SU-DHL-6 (cell line): ENCODE results near the gene RBM20.

Experiments used
- H2AFZ ChIP-seq: fragments of 200-600 bp; sonication (generic); 2 replicates; pipeline ENCODE4 v1.6.1; 2014; ENCODE audit warnings: low read depth, mild to moderate bottlenecking, moderate library complexity, mixed read lengths, antibody characterized with exemption, low read length; ENCODE audit not compliant: severe bottlenecking
- H3F3A ChIP-seq: fragments of 200-600 bp; shearing (Covaris generic); 2 replicates; pipeline ENCODE4 v1.6.0; 2016; ENCODE audit warnings: antibody characterized with exemption, mild to moderate bottlenecking; ENCODE audit not compliant: insufficient read depth
- H3K27ac ChIP-seq: fragments of 200-600 bp; sonication (generic); 2 replicates; pipeline ENCODE4 v1.5.1; 2016; ENCODE audit warnings: low read depth, mild to moderate bottlenecking, low read length, moderate library complexity, mixed read lengths
- H3K27me3 ChIP-seq: fragments of 200-600 bp; sonication (generic), shearing (Covaris generic); 2 replicates; pipeline ENCODE4 v1.6.0; 2014; ENCODE audit warnings: mild to moderate bottlenecking, low read length
- H3K36me3 ChIP-seq: fragments of 200-600 bp; sonication (generic); 2 replicates; pipeline ENCODE4 v1.6.1; 2014; ENCODE audit warnings: mild to moderate bottlenecking, low read length, mixed read lengths
- H3K4me2 ChIP-seq: fragments of 300-600, 200-600 bp; shearing (Covaris generic), sonication (generic); 2 replicates; pipeline ENCODE4 v1.6.0; 2014; ENCODE audit warnings: low read length, low read depth, mild to moderate bottlenecking; ENCODE audit not compliant: poor library complexity, severe bottlenecking
- H3K4me3 ChIP-seq: fragments of 200-600 bp; sonication (generic); 2 replicates; pipeline ENCODE4 v1.5.1; 2014; ENCODE audit warnings: antibody characterized with exemption, low read length, mild to moderate bottlenecking, mixed read lengths; ENCODE audit not compliant: insufficient read depth, poor library complexity, severe bottlenecking
- H3K79me2 ChIP-seq: fragments of 200-600 bp; sonication (generic); 2 replicates; pipeline ENCODE4 v1.6.1; 2014; ENCODE audit warnings: mild to moderate bottlenecking, low read length, moderate library complexity; ENCODE audit not compliant: insufficient read depth
- H3K9ac ChIP-seq: fragments of 200-600 bp; sonication (generic); 2 replicates; pipeline ENCODE4 v1.7.0; 2014; ENCODE audit warnings: mild to moderate bottlenecking, low read length
- H3K9me2 ChIP-seq: fragments of 200-600 bp; sonication (generic); replicated peaks from 2 replicates; pipeline ENCODE4 v1.6.1; 2014; ENCODE audit warnings: low read length; ENCODE audit not compliant: insufficient read depth
- H3K9me3 ChIP-seq: fragments of 200-600 bp; sonication (generic); 2 replicates; pipeline ENCODE4 v1.6.1; 2014; ENCODE audit warnings: low read length, mixed read lengths; ENCODE audit not compliant: insufficient read depth
- H4K20me1 ChIP-seq: fragments of 200-600 bp; sonication (generic); 2 replicates; pipeline ENCODE4 v1.6.1; 2014; ENCODE audit warnings: low read depth, mild to moderate bottlenecking, antibody characterized with exemption, low read length, moderate library complexity, mixed read lengths
- EZH2phosphoT487 ChIP-seq: fragments of 200-600 bp; sonication (generic), shearing (Covaris generic); conservative IDR thresholded peaks from 2 replicates; pipeline ENCODE4 v1.6.1; 2018; ENCODE audit warnings: mild to moderate bottlenecking, antibody characterized with exemption, low read length, moderate library complexity, mixed read lengths
- TF ChIP-seq, protein P1 (sequence below): fragments of 200-600 bp; sonication (generic); IDR thresholded peaks from one replicate; pipeline ENCODE4 v1.5.1; 2017; ENCODE audit warnings: antibody characterized with exemption, mild to moderate bottlenecking, low read length, moderate library complexity; ENCODE audit not compliant: insufficient read depth, poor library complexity, severe bottlenecking

Gene RBM20

DNA sequence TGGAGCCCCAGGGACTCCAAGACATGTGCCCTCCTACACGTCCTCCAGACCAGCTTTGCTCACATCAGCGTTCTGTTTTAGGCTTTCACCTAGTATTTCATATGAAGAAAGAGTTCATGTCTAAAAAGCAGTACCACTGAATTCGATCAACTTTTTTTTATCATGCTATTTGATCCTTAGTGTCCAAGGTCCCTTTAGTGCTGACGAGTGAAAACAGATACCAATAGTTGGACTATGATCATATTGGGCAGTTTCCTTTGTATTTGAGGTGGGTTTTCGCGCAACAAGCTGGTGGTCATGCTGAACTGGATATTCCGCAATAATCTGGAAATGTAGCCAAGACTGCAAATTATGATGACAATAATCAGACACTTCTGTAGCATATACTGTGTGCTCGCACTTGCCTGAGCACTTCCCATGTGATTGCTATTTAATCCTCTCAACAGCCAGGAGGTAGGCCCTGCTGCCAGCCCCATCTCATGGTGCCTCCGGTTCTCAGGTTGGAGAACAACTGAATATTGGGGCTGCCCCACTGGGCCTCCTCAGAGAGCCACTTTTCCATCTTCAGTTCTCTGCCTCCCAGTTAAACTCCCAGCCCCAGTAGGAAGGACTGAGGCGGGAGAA lies 65.9 kb downstream of the RBM20 start:
- Histone ChIP-seq H3K4me3 (no peak overlapping the region), H3K27ac (no peak overlapping the region), H3K4me2 (no peak overlapping the region), H2AFZ (no peak overlapping the region), H3F3A (no peaks in the 10 kb centered on the region), H4K20me1 (no peaks in the 10 kb centered on the region), H3K9ac (no peak overlapping the region), H3K79me2 (no peaks in the 10 kb centered on the region), H3K9me3 (no peaks in the 10 kb centered on the region), H3K27me3 (0 out of 2 replicates have a peak, but pooled peaks cover 2% of the 10 kb centered on the region), H3K9me2 (no peaks in the 10 kb centered on the region), H3K36me3 (no peaks in the 10 kb centered on the region)
- no peak for TF ChIP-seq EZH2phosphoT487
- TF ChIP-seq, protein P1, sequence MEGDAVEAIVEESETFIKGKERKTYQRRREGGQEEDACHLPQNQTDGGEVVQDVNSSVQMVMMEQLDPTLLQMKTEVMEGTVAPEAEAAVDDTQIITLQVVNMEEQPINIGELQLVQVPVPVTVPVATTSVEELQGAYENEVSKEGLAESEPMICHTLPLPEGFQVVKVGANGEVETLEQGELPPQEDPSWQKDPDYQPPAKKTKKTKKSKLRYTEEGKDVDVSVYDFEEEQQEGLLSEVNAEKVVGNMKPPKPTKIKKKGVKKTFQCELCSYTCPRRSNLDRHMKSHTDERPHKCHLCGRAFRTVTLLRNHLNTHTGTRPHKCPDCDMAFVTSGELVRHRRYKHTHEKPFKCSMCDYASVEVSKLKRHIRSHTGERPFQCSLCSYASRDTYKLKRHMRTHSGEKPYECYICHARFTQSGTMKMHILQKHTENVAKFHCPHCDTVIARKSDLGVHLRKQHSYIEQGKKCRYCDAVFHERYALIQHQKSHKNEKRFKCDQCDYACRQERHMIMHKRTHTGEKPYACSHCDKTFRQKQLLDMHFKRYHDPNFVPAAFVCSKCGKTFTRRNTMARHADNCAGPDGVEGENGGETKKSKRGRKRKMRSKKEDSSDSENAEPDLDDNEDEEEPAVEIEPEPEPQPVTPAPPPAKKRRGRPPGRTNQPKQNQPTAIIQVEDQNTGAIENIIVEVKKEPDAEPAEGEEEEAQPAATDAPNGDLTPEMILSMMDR, result no peak

DNA sequence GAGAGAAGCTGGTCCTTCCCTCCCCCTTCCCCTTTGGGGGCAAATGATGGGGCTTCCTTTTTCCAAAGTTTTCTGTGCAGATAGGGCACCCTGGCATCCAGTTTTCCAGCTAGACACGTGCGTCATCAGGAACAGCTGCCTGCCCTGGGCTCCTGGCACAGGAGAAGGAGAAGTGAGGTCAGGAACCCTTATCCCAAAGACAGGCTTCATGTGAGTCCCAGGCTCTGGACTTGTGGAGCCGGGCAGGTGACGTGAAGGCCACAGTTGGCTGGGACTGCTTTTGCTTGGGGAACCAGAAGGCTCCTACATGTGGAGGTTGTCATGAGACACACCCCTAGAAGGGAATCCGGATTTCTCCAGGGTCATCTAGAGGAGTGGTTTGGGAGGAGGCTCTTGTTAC lies 66.5 kb downstream of the RBM20 start:
- TF ChIP-seq, protein P1, result no peak
- no peak for TF ChIP-seq EZH2phosphoT487
- Histone ChIP-seq H3K79me2 (no peaks in the 10 kb centered on the region), H3K9me2 (no peaks in the 10 kb centered on the region)

DNA sequence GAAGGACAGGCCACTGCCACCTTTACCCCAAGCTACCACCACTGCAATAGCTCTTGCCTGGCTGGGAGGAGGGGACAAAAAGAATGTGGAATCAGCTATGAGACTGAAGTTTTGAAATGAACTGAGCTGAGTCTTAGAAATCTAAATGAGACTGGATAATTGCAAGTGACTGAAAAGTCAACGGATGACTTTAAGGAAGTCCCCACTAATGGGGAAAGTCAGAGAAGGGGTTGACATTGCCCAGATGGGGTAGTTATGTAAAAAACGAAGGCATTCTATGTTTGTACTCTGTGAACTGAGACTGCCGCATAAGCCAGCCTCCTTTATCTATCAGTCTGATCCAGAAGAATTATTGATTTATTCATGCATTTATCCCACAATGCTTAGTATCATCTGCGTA lies 67.2 kb downstream of the RBM20 start:
- Histone ChIP-seq H3K4me2 (no peak overlapping the region), H2AFZ (no peak overlapping the region), H3K27me3 (0 out of 2 replicates have a peak, but pooled peaks cover 2% of the 10 kb centered on the region), H3F3A (no peaks in the 10 kb centered on the region), H3K27ac (no peak overlapping the region), H3K9me2 (no peaks in the 10 kb centered on the region), H3K9ac (no peak overlapping the region), H3K79me2 (no peaks in the 10 kb centered on the region), H3K4me3 (no peak overlapping the region), H3K36me3 (no peaks in the 10 kb centered on the region), H3K9me3 (no peaks in the 10 kb centered on the region), H4K20me1 (no peaks in the 10 kb centered on the region)
- TF ChIP-seq, protein P1, result no peak
- no peak for TF ChIP-seq EZH2phosphoT487

More for the DNA sequence above, 66.5 kb downstream of the RBM20 start:
- no peak overlapping the region for H3K4me3 ChIP-seq
- H2AFZ ChIP-seq, result no peak overlapping the region
- H3K36me3 ChIP-seq, result no peaks in the 10 kb centered on the region
- H3K9me3 ChIP-seq, result no peaks in the 10 kb centered on the region
- H3K27ac ChIP-seq, result no peak overlapping the region
- H3K27me3 ChIP-seq, result 0 out of 2 replicates have a peak, but pooled peaks cover 2% of the 10 kb centered on the region
- H3K4me2 ChIP-seq, result no peak overlapping the region
- no peaks in the 10 kb centered on the region for H3F3A ChIP-seq
- no peaks in the 10 kb centered on the region for H4K20me1 ChIP-seq
- H3K9ac ChIP-seq, result no peak overlapping the region
